ENCODE results near the gene ISY1.

DNA sequence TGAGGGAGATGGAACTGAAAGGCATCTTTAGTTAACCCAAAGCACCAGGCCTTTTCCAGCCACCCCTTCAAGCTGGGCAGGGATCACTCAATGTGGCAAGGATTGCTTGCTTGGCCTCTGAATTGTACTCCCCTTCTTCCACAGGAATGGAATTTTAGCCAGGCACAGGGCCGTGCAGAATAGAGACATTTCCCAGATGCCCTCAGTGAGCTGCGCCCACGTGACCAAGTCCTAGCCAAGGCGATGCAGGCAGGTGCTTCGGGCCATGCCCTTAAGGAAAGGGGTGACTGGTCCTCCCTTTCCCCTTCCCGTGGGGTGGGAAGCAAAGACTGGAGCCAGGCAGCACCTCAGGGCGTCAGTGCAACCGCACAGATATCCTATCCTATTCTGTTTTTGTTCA is 82.4 kb downstream of the ISY1 start:
- TF ChIP-seq, protein P1, sequence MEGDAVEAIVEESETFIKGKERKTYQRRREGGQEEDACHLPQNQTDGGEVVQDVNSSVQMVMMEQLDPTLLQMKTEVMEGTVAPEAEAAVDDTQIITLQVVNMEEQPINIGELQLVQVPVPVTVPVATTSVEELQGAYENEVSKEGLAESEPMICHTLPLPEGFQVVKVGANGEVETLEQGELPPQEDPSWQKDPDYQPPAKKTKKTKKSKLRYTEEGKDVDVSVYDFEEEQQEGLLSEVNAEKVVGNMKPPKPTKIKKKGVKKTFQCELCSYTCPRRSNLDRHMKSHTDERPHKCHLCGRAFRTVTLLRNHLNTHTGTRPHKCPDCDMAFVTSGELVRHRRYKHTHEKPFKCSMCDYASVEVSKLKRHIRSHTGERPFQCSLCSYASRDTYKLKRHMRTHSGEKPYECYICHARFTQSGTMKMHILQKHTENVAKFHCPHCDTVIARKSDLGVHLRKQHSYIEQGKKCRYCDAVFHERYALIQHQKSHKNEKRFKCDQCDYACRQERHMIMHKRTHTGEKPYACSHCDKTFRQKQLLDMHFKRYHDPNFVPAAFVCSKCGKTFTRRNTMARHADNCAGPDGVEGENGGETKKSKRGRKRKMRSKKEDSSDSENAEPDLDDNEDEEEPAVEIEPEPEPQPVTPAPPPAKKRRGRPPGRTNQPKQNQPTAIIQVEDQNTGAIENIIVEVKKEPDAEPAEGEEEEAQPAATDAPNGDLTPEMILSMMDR (IDR thresholded peaks at IDR 0.05; ENCODE audit: insufficient read depth, low read length), result no peak
- TF ChIP-seq POLR2AphosphoS5 (IDR thresholded peaks at IDR 0.05; ENCODE audit: low read depth), result no peak
- TF ChIP-seq, protein P2, sequence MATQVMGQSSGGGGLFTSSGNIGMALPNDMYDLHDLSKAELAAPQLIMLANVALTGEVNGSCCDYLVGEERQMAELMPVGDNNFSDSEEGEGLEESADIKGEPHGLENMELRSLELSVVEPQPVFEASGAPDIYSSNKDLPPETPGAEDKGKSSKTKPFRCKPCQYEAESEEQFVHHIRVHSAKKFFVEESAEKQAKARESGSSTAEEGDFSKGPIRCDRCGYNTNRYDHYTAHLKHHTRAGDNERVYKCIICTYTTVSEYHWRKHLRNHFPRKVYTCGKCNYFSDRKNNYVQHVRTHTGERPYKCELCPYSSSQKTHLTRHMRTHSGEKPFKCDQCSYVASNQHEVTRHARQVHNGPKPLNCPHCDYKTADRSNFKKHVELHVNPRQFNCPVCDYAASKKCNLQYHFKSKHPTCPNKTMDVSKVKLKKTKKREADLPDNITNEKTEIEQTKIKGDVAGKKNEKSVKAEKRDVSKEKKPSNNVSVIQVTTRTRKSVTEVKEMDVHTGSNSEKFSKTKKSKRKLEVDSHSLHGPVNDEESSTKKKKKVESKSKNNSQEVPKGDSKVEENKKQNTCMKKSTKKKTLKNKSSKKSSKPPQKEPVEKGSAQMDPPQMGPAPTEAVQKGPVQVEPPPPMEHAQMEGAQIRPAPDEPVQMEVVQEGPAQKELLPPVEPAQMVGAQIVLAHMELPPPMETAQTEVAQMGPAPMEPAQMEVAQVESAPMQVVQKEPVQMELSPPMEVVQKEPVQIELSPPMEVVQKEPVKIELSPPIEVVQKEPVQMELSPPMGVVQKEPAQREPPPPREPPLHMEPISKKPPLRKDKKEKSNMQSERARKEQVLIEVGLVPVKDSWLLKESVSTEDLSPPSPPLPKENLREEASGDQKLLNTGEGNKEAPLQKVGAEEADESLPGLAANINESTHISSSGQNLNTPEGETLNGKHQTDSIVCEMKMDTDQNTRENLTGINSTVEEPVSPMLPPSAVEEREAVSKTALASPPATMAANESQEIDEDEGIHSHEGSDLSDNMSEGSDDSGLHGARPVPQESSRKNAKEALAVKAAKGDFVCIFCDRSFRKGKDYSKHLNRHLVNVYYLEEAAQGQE (IDR thresholded peaks at IDR 0.05; ENCODE audit: insufficient replicate concordance, low read depth), result no peak
- no peak for TF ChIP-seq GABPA (IDR thresholded peaks at IDR 0.05; ENCODE audit: low read depth)
- TF ChIP-seq SPI1 (IDR thresholded peaks at IDR 0.05; ENCODE audit: borderline replicate concordance, low read depth), result no peak

All from HL-60 (cell line).